DND-41 (cell line): ENCODE measurements around the gene GPER1.

ENCODE experiments used
- CTCF ChIP-seq: IDR thresholded peaks from 2 replicates; pipeline ENCODE4 v1.5.1; 2012; ENCODE audit warnings: borderline replicate concordance, low read length, moderate library complexity, mild to moderate bottlenecking; ENCODE audit not compliant: poor library complexity, severe bottlenecking; ENCODE audit errors: extremely low read depth
- EZH2 ChIP-seq: IDR thresholded peaks from 3 replicates; pipeline ENCODE4 v1.6.1; 2012; ENCODE audit warnings: borderline replicate concordance, low read depth, mild to moderate bottlenecking, moderate library complexity, low read length, inconsistent platforms; ENCODE audit not compliant: severe bottlenecking

GRCh38 chr7:1073142-1073977 lies 14.6 kb upstream of the GPER1 start:
- no peak for TF ChIP-seq CTCF
- no peak for TF ChIP-seq EZH2
